Measurements from ENCODE around the gene SPPL2B. TPM values are rescaled to one million over a fixed set of nuclear protein-coding genes. Genes with fewer than 3 reads are reported as not detected.

Gene SPPL2B
- total RNA-seq, 1 experiment from 2014 or later: 73.7 TPM

DNA sequence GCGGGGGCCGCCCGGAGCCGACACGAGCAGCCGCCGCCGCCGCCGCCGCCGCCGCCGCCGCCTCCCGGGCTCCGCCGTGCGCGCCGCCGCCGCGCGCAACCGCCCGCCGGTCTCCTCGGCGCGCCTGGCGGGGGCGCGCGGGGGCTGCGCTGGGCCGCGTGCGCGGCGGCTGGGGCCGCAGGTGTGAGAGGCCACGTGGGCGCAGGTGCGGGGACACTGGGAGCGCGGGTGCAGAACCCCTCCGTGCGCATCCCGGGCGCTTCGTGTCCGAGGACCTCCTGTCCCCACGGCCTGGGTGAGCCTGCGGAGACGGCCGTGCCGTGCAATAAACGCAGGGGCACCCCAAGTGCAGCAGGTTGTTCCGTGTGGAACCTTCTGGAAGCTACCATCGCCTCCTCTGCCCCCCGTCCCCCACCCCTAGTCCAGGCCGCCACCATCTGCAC lies 20.3 kb upstream of the SPPL2B start, which contains the start of gene LINGO3:
Gene LINGO3, minus strand, starts transcription at position 41 of the 443 bp plus-strand sequence. CDS start 16,378 bp downstream, outside the sequence.
- H3K23ac ChIP-seq (ENCODE audit: insufficient read length, low read depth, low read length): no peak within 1 kb of the TSS
- H4K8ac ChIP-seq (replicated peaks; ENCODE audit: insufficient read length, low read depth, low read length): no peak within 1 kb of the TSS
- Mint-ChIP-seq H3K36me3 (ENCODE audit: insufficient read depth in 1 of 3, low read depth in 3 of 3) (peaks cover 0 to 4% (median 2%) of the 10 kb centered on the region in 3 experiments; a peak in 4 of 7 replicates), H3K27ac (no peak within 1 kb of the TSS), H3K4me1 (peaks cover 3 to 21% of the 10 kb centered on the region in 2 experiments), H3K4me3 (peak within 1 kb of the TSS; percentile 33 to 65), H3K27me3 (ENCODE audit: low read depth) (peaks cover 77% of the 10 kb centered on the region), H3K9me3 (peaks cover 0 to 4% of the 10 kb centered on the region in 2 experiments; a peak in 1 of 5 replicates)
- no peak within 1 kb of the TSS for H3K9ac ChIP-seq (ENCODE audit: extremely low read depth, insufficient read length, low read length)
- H3K4me2 ChIP-seq (ENCODE audit: insufficient read depth, insufficient read length, low read length): no peak within 1 kb of the TSS
- no peak within 1 kb of the TSS for H4K5ac ChIP-seq (ENCODE audit: insufficient read length, low read depth, low read length)
- no peak within 1 kb of the TSS for H3T11ph ChIP-seq (ENCODE audit: low read length)
- H3K79me1 ChIP-seq (ENCODE audit: insufficient read depth, low read depth, low read length, poor library complexity, severe bottlenecking): no peaks in the 10 kb centered on the region
- H3K14ac ChIP-seq (ENCODE audit: insufficient read depth, low read length): no peak within 1 kb of the TSS
- no peak within 1 kb of the TSS for H3K27ac ChIP-seq (ENCODE audit: insufficient read length, low read depth, low read length)
- H2BK15ac ChIP-seq (ENCODE audit: low read depth, low read length): no peak within 1 kb of the TSS
- H3K23me2 ChIP-seq (ENCODE audit: insufficient read length, low read depth, low read length, poor library complexity, severe bottlenecking): no peaks in the 10 kb centered on the region
- H2AFZ ChIP-seq (ENCODE audit: low read length): no peak within 1 kb of the TSS
- no peak within 1 kb of the TSS for H2BK120ac ChIP-seq (ENCODE audit: low read depth, low read length, poor library complexity, severe bottlenecking)
- TF ChIP-seq CTCF (conservative IDR thresholded peaks at IDR 0.05): no peak
- no peak within 1 kb of the TSS for H2BK5ac ChIP-seq (ENCODE audit: insufficient read length, low read length)
- no peak for DNase-seq
- no CpG with 5 or more reads among the region's 63 CpGs for WGBS (ENCODE audit: extremely low coverage, insufficient read length, low lambda C conversion rate)
- H3K56ac ChIP-seq (ENCODE audit: insufficient read length, low read depth, low read length): no peak within 1 kb of the TSS
- no peaks in the 10 kb centered on the region for H3K79me2 ChIP-seq (ENCODE audit: insufficient read depth, low read length)
- H4K20me1 ChIP-seq (ENCODE audit: control insufficient read depth, insufficient read depth, insufficient read length): no peaks in the 10 kb centered on the region
- H2BK12ac ChIP-seq (ENCODE audit: insufficient read length, low read depth, low read length): no peak within 1 kb of the TSS
- no peak within 1 kb of the TSS for H4K91ac ChIP-seq (ENCODE audit: insufficient read length, low read depth, low read length)
- no peaks in the 10 kb centered on the region; the same call in 1 of the 2 replicates for H3K27me3 ChIP-seq (ENCODE audit: insufficient read depth, low read length)
- no peak within 1 kb of the TSS for H2BK20ac ChIP-seq (ENCODE audit: low read depth, low read length, poor library complexity, severe bottlenecking)
- H3K18ac ChIP-seq (ENCODE audit: insufficient read length, low read depth, low read length): no peak within 1 kb of the TSS
- no peak within 1 kb of the TSS for H3K4ac ChIP-seq (ENCODE audit: low read depth, low read length)
- no peaks in the 10 kb centered on the region for H3K4me1 ChIP-seq (ENCODE audit: insufficient read depth, low read length)
- no peak within 1 kb of the TSS for H2AK5ac ChIP-seq (ENCODE audit: insufficient read length, low read length)
- no peaks in the 10 kb centered on the region for H3K9me3 ChIP-seq (ENCODE audit: control insufficient read depth, low read depth, low read length)

Measured in H9 (cell line).